ENCODE results near the gene ADCY2. TPM values are rescaled to one million over a fixed set of nuclear protein-coding genes. Genes with fewer than 3 reads are reported as not detected.
A peak's percentile ranks its signal among the peaks of the same experiment; 100 is the strongest.

ADCY2 gene
- total RNA-seq, 2 donors from 2014 or later: not detected

GRCh38 chr5:7856855-7857254, 460.9 kb downstream of the ADCY2 start:
- no peaks in the 10 kb centered on the region for H3K27me3 Mint-ChIP-seq
- no peak overlapping the region for H3K4me3 Mint-ChIP-seq
- no peak overlapping the region for H3K27ac Mint-ChIP-seq
- H3K9me3 Mint-ChIP-seq: peaks cover 4% of the 10 kb centered on the region
- peaks cover 40% of the 10 kb centered on the region for H3K36me3 Mint-ChIP-seq (ENCODE audit: low read depth)
- H3K4me1 Mint-ChIP-seq: peaks cover 24% of the 10 kb centered on the region
- ATAC-seq (replicated peaks): peak; percentile 68

- Mint-ChIP-seq H3K4me3 (peak overlapping the region; percentile 19), H3K27me3 (no peaks in the 10 kb centered on the region), H3K27ac (peak overlapping the region; percentile 72), H3K9me3 (peaks cover 4% of the 10 kb centered on the region), H3K36me3 (ENCODE audit: low read depth) (peaks cover 42% of the 10 kb centered on the region), H3K4me1 (peaks cover 21% of the 10 kb centered on the region)
- no peak for ATAC-seq (replicated peaks)
Observed at GRCh38 chr5:7857361-7857760, 461.4 kb downstream of the ADCY2 start.

GRCh38 chr5:7857926-7858632, 462.1 kb downstream of the ADCY2 start:
- Mint-ChIP-seq H3K27me3 (no peaks in the 10 kb centered on the region), H3K4me3 (peak overlapping the region; percentile 19), H3K36me3 (ENCODE audit: low read depth) (peaks cover 49% of the 10 kb centered on the region), H3K4me1 (peaks cover 19% of the 10 kb centered on the region), H3K27ac (peak overlapping the region; percentile 72), H3K9me3 (peaks cover 3% of the 10 kb centered on the region)
- ATAC-seq (replicated peaks): peak; percentile 81

GRCh38 chr5:7866196-7866595, 470.3 kb downstream of the ADCY2 start:
- no peak overlapping the region for H3K4me3 Mint-ChIP-seq
- H3K27ac Mint-ChIP-seq: no peak overlapping the region
- ATAC-seq (replicated peaks): no peak
- H3K36me3 Mint-ChIP-seq (ENCODE audit: low read depth): peaks cover 77% of the 10 kb centered on the region
- H3K9me3 Mint-ChIP-seq: no peaks in the 10 kb centered on the region
- H3K4me1 Mint-ChIP-seq: peaks cover 17% of the 10 kb centered on the region
- H3K27me3 Mint-ChIP-seq: no peaks in the 10 kb centered on the region

- Mint-ChIP-seq H3K4me3 (peak overlapping the region; percentile 97), H3K27me3 (no peaks in the 10 kb centered on the region), H3K36me3 (ENCODE audit: low read depth) (peaks cover 79% of the 10 kb centered on the region), H3K4me1 (peaks cover 27% of the 10 kb centered on the region), H3K9me3 (no peaks in the 10 kb centered on the region), H3K27ac (no peak overlapping the region)
- ATAC-seq (replicated peaks): no peak
Observed at GRCh38 chr5:7867260-7867659, 471.3 kb downstream of the ADCY2 start.

GRCh38 chr5:7868427-7868772, 472.5 kb downstream of the ADCY2 start:
- peaks cover 37% of the 10 kb centered on the region for H3K4me1 Mint-ChIP-seq
- ATAC-seq (replicated peaks): no peak

GRCh38 chr5:7868773-7869473, 473.0 kb downstream of the ADCY2 start, which contains the start of the genes FASTKD3 and MTRR:
Gene FASTKD3 (minus strand): TSS chr5:7869031. CDS start chr5:7868083, 948 bp downstream.
Gene MTRR (plus strand): TSS chr5:7869148. CDS start chr5:7870795, 1,647 bp downstream.
- no peaks in the 10 kb centered on the region for H3K27me3 Mint-ChIP-seq
- H3K9me3 Mint-ChIP-seq: no peaks in the 10 kb centered on the region
- H3K4me1 Mint-ChIP-seq: peaks cover 43% of the 10 kb centered on the region
- peaks cover 78% of the 10 kb centered on the region for H3K36me3 Mint-ChIP-seq (ENCODE audit: low read depth)
- peak within 1 kb of the TSS; percentile 97 for H3K4me3 Mint-ChIP-seq
- ATAC-seq (replicated peaks): peak; percentile 98
- H3K27ac Mint-ChIP-seq: peak within 1 kb of the TSS; percentile 93

More at GRCh38 chr5:7868427-7868772, 472.5 kb downstream of the ADCY2 start:
- no peaks in the 10 kb centered on the region for H3K9me3 Mint-ChIP-seq
- peak overlapping the region; percentile 93 for H3K27ac Mint-ChIP-seq
- H3K36me3 Mint-ChIP-seq (ENCODE audit: low read depth): peaks cover 78% of the 10 kb centered on the region
- H3K27me3 Mint-ChIP-seq: no peaks in the 10 kb centered on the region
- peak overlapping the region; percentile 97 for H3K4me3 Mint-ChIP-seq

GRCh38 chr5:7869474-7870136, 473.7 kb downstream of the ADCY2 start:
- H3K4me1 Mint-ChIP-seq: peaks cover 45% of the 10 kb centered on the region
- peak overlapping the region; percentile 85 for H3K27ac Mint-ChIP-seq
- peak; percentile 32 for ATAC-seq (replicated peaks)
- no peaks in the 10 kb centered on the region for H3K9me3 Mint-ChIP-seq
- H3K4me3 Mint-ChIP-seq: peak overlapping the region; percentile 97
- no peaks in the 10 kb centered on the region for H3K27me3 Mint-ChIP-seq
- H3K36me3 Mint-ChIP-seq (ENCODE audit: low read depth): peaks cover 82% of the 10 kb centered on the region

- peaks cover 82% of the 10 kb centered on the region for H3K36me3 Mint-ChIP-seq (ENCODE audit: low read depth)
- no peak for ATAC-seq (replicated peaks)
- peak overlapping the region; percentile 43 for H3K27ac Mint-ChIP-seq
- H3K4me3 Mint-ChIP-seq: peak overlapping the region; percentile 97
- H3K9me3 Mint-ChIP-seq: no peaks in the 10 kb centered on the region
- H3K27me3 Mint-ChIP-seq: no peaks in the 10 kb centered on the region
- H3K4me1 Mint-ChIP-seq: peaks cover 52% of the 10 kb centered on the region
Observed at GRCh38 chr5:7871653-7872052, 475.7 kb downstream of the ADCY2 start.

- Mint-ChIP-seq H3K27ac (peak overlapping the region; percentile 79), H3K36me3 (ENCODE audit: low read depth) (peaks cover 87% of the 10 kb centered on the region), H3K27me3 (no peaks in the 10 kb centered on the region), H3K9me3 (no peaks in the 10 kb centered on the region), H3K4me1 (peaks cover 58% of the 10 kb centered on the region), H3K4me3 (peak overlapping the region; percentile 97)
- ATAC-seq (replicated peaks): peak; percentile 17
Observed at GRCh38 chr5:7872517-7873130, 476.7 kb downstream of the ADCY2 start.

- peak; percentile 25 for ATAC-seq (replicated peaks)
- Mint-ChIP-seq H3K9me3 (no peaks in the 10 kb centered on the region), H3K4me3 (peak overlapping the region; percentile 97), H3K27ac (peak overlapping the region; percentile 79), H3K36me3 (ENCODE audit: low read depth) (peaks cover 91% of the 10 kb centered on the region), H3K27me3 (no peaks in the 10 kb centered on the region), H3K4me1 (peaks cover 62% of the 10 kb centered on the region)
Observed at GRCh38 chr5:7873216-7873615, 477.3 kb downstream of the ADCY2 start.

- Mint-ChIP-seq H3K4me1 (peaks cover 69% of the 10 kb centered on the region), H3K36me3 (ENCODE audit: low read depth) (peaks cover 98% of the 10 kb centered on the region), H3K27me3 (no peaks in the 10 kb centered on the region), H3K27ac (no peak overlapping the region), H3K4me3 (no peak overlapping the region), H3K9me3 (no peaks in the 10 kb centered on the region)
- no peak for ATAC-seq (replicated peaks)
Observed at GRCh38 chr5:7874639-7875038, 478.7 kb downstream of the ADCY2 start.

GRCh38 chr5:7875151-7875550, 479.2 kb downstream of the ADCY2 start:
- Mint-ChIP-seq H3K27me3 (no peaks in the 10 kb centered on the region), H3K4me1 (peaks cover 65% of the 10 kb centered on the region), H3K9me3 (no peaks in the 10 kb centered on the region), H3K36me3 (ENCODE audit: low read depth) (peaks cover 98% of the 10 kb centered on the region), H3K4me3 (no peak overlapping the region), H3K27ac (no peak overlapping the region)
- no peak for ATAC-seq (replicated peaks)

- peak; percentile 79 for ATAC-seq (replicated peaks)
Observed at GRCh38 chr5:7876867-7877266, 480.9 kb downstream of the ADCY2 start.

More at GRCh38 chr5:7876867-7877266, 480.9 kb downstream of the ADCY2 start:
- Mint-ChIP-seq H3K4me3 (peak overlapping the region; percentile 54), H3K36me3 (ENCODE audit: low read depth) (peaks cover 98% of the 10 kb centered on the region), H3K27me3 (no peaks in the 10 kb centered on the region), H3K4me1 (peaks cover 59% of the 10 kb centered on the region), H3K9me3 (no peaks in the 10 kb centered on the region), H3K27ac (no peak overlapping the region)
